Activated CD8-positive, alpha-beta memory T cell treated with anti-CD3 and anti-CD28 coated beads for 1 hour (primary cell): ENCODE results near the gene C19orf44.
"Not testable (repeated sequence)": the region's sequence is repeated elsewhere in the genome, so short reads cannot be mapped to it uniquely, and the experiment has no call there.

Source experiments
- DNase-seq, 2 donors: peaks; one replicate each; pipeline ENCODE4 v3.0.0-alpha.2; 2020; ENCODE audit warnings: low read depth in 1 of 2; ENCODE audit errors: extremely low read depth in 1 of 2

The C19orf44 gene

GRCh38 chr19:16532440-16533234 is 36.4 kb downstream of the C19orf44 start:
- DNase-seq, result no peak

DNA sequence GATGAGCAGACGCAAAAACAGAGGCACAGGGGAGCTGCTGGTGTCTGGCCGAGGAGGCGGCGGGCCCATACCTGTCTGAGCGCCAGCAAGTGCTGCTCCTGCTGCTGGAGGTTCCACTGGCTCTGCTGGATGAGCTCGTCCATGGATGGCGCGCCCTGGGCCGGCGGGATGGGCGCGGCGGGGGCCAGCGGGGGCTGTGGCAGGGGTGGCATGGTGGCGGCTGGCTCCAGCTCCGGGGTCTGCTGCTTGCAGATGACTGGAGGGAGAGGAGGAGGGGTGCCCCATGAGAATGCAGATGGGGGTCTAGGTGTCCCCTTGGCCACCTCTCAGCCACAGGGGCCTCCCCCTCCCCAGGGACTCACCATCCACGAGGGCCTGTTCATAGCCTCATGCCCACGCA is 39.2 kb downstream of the C19orf44 start:
- no peak for DNase-seq

GRCh38 chr19:16536130-16536529 is 39.9 kb downstream of the C19orf44 start:
- DNase-seq, result no peak

DNA sequence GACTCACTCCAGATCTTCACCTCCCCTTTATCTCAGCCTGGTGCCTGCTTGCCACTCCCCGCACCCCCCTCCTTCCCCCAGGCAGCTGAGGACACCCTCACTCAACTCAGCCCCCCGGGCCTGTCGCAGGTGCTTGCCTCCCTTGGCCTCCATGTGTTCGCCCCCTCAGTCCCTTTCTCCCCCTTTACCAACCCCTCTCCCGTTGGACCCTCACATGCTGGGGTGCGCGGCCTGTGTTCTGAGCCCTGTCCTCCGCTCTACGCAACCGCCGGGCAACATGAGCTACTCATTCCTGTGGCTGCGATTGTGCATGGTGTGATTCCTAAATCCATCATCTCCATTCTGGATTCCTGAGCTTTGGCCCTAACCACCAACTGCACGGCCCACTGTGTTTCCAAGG is 40.9 kb downstream of the C19orf44 start:
- no peak for DNase-seq

GRCh38 chr19:16540948-16541347 is 44.8 kb downstream of the C19orf44 start:
- no peak for DNase-seq

GRCh38 chr19:16541526-16542044 is 45.4 kb downstream of the C19orf44 start:
- DNase-seq, result no peak

- peak; percentile 86 to 94 for DNase-seq
Measured at GRCh38 chr19:16542045-16542909, 46.1 kb downstream of the C19orf44 start, which contains the start of gene CHERP. Gene CHERP (minus strand): TSS chr19:16542437. CDS start chr19:16542378, 59 bp downstream.

- DNase-seq, result no peak
Measured at GRCh38 chr19:16542910-16543472, 46.8 kb downstream of the C19orf44 start.

DNA sequence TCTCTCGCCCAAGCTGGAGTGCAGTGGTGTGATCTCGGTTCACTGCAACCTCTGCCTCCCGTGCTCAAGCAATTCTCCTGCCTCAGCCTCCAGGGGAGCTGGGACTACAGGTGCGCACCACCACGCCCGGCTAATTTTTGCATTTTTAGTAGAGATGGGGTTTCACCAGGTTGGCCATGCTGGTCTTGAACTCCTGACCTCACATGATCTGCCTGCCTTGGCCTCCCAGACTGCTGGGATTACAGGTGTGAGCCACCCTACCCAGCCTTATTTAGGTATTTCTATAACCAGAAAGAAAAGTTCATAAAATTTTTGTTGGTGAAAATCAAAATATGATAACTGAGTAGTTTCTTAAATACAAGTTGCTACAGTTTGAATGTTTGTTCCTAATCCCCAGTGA is 47.5 kb downstream of the C19orf44 start:
- not testable (repeated sequence) for DNase-seq

DNA sequence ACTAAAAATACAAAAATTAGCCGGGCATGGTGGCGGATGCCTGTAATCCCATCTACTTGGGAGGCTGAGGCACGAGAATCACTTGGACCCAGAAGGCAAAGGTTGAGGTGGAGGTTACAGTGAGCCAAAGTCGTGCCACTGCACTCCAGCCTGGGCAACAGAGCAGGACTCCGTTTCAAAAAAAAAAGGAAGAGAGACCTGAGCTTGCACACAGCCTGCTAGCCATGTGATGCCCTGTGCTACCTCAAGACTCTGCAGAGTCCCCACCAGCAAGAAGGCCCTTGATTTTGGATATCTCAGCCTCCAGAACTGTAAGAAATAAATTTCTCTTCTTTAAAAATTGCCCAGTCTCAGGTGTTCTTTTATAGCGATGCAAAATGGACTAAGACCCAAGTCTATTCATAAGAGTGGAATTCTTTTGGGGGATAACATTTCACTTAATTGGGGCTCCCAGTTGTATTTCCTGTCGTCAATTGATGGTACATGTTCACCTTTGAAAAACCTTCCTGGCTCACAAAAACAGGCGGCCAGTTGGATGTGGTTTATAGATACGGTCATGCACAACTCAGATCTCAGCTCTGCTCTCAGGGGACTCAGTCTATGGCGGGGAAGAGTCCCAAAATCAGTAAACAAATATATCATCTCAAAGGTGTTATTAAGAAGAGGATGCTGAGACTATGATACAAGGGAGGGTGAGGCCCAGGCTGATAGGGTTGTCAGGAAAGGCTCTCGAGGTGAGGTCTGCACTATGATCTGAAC is 48.5 kb downstream of the C19orf44 start:
- no peak for DNase-seq

GRCh38 chr19:16548956-16549355 is 52.8 kb downstream of the C19orf44 start:
- no peak for DNase-seq

DNA sequence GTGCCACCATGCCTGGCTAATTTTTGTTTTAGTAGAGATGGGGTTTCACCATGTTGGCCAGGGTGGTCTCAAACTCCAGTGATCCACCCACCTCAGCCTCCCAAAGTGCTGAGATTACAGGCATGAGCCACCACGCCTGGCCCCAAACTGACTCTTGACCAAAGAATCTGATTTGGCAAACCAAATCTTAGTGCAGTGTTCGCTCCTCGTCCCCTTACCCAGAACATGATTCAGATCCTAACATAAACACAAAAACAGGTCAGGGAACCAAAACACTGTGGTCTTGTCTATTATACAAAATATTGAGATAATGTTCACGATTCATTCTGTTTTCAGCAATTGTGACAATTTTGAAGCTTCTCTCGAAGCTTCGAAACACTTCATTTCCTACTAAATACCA is 55.7 kb downstream of the C19orf44 start:
- not testable (repeated sequence) for DNase-seq

DNA sequence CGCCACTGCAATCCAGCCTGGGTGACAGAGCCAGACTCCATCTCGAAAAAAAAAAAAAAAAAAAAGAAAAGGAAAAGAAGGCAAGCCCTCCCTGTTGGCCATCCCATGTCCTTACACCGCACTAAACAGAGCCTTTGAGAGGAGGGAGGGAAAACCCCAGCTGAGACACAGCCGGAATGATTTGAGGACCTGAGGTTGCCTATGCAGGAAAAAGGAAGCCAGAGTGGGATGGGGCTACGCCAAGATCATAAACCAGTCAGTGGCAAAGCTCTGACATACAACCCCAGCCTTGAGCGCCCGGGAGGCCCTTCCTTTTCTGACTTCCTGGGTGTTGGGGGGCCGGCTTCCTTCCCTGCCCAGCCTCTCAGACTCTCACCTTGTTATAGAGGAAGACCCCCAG is 58.6 kb downstream of the C19orf44 start:
- no peak for DNase-seq

- no peak for DNase-seq
Measured at GRCh38 chr19:16559780-16560276, 63.6 kb downstream of the C19orf44 start.

DNA sequence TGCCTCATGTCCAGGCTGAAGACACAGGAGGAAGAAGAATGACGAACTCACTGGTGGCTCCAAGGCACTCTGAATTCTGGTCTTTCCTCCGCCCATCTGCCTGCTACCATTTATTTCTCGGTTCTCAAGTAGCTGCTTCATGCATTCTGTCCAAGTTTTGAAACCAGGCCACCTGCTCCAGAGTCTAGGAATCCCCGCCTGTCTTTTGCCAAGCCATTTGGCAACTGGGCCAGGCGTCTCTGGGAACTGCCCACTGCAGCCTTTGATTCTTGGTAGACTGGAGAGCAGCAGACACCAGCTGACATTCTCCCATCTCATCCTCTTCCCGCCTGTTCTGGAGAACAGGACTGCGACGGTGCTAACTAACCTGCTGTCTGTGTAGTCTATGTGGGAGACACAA is 65.2 kb downstream of the C19orf44 start:
- DNase-seq, result no peak

DNA sequence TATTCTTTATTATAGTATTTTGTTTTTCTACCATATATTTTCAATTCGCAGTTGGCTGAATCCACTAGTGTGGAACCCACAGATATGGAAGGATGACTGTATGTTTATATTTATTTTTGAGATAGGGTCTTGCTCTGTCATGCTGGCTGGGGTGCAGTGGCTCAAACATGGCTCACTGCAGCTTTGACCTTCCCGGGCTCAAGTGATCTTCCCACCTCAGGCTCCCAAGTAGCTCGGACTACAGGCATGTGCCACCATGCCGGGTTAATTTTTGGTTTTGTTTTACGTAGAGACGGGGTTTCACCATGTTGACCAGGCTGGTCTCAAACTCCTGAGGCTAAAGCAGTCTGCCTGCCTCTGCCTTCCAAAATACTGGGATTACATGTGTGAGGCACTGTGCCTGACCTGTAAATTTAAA is 66.4 kb downstream of the C19orf44 start:
- no peak for DNase-seq

GRCh38 chr19:16564842-16565241 is 68.6 kb downstream of the C19orf44 start:
- no peak for DNase-seq

DNA sequence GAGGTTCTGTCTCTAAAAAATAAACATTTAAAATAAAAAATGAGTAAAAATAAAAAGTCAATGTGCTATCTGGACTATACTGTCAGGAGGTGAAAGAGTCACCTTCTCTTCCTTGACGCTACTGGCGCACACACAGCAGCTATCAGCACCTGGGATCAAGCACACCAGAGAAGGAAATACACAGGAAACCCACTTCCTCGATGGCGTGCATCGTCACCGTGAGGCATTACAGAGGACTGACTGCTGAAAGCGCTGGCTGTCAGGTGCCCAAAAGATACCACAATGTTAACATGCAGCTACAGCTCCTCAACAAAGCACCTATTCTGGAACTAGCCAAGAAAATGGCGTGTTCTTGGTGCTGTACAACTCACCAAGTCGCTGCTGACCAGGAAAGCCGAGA is 70.0 kb downstream of the C19orf44 start:
- DNase-seq, result peak; percentile 61 to 65

DNA sequence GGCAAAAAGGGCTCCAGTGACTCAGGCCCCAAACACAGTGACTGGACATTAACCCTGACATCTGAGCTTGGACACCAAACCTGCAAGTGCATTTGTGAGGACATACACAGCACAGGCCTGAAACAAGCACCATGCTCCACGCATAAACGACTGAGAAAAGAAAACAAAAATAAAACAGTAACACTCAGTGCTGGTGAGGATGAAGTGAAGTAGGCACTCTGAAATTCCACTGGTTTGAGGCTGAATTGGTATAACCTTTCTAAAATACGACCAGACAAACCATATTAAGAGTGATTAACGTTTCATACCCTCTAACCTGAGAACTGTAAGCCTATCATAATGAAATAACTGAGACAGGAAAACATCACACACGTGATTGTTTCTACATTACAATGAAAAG is 70.5 kb downstream of the C19orf44 start:
- DNase-seq, result no peak

GRCh38 chr19:16569609-16570320 is 73.6 kb downstream of the C19orf44 start:
- DNase-seq, result no peak
